Gastrocnemius medialis (tissue), 4 donors: ENCODE results near the gene BANK1. TPM values are rescaled to one million over a fixed set of nuclear protein-coding genes. Genes with fewer than 3 reads are reported as not detected.

Experiments
- ATAC-seq, 2 donors: fragments of 150-250 bp; one replicate each; pipeline ENCODE4 v1.9.1; 2016
- DNase-seq, 2 donors: peaks; one replicate each; pipeline ENCODE4 v3.0.0-alpha.2; 2019
- H3K27ac ChIP-seq, 4 donors: fragments of 200-600 bp; sonication (generic); 1 replicate in 1 of 4; 2 replicates in 3 of 4; pipeline ENCODE4 v1.5.1; 2016 to 2018; ENCODE audit warnings: mild to moderate bottlenecking in 2 of 4, moderate library complexity in 1 of 4
- H3K27me3 ChIP-seq, 3 donors: fragments of 200-600 bp; sonication (generic) in 2 of 3; 1 replicate in 1 of 3; 2 replicates in 2 of 3; pipeline versions ENCODE4 v1.5.1 to v1.6.0; 2016 to 2019; ENCODE audit warnings: mild to moderate bottlenecking in 1 of 3, moderate library complexity in 1 of 3
- H3K36me3 ChIP-seq, 2 donors: fragments of 200-600 bp; sonication (generic) in 1 of 2; one replicate each; pipeline ENCODE4 v1.5.1; 2017 to 2018
- H3K4me1 ChIP-seq, 2 donors: fragments of 200-600 bp; sonication (generic) in 1 of 2; one replicate each; pipeline ENCODE4 v1.5.1; 2016 to 2017; ENCODE audit warnings: mild to moderate bottlenecking in 2 of 2
- H3K4me3 ChIP-seq, 4 donors: fragments of 200-600 bp; sonication (generic) in 3 of 4; 1 replicate in 1 of 4; 2 replicates in 3 of 4; pipeline ENCODE4 v1.5.1; 2016 to 2019; ENCODE audit warnings: mild to moderate bottlenecking in 2 of 4
- H3K9me3 ChIP-seq, 3 donors: fragments of 200-600 bp; sonication (generic) in 2 of 3; 1 replicate in 1 of 3; 2 replicates in 2 of 3; pipeline ENCODE4 v1.5.1; 2016 to 2019
- CTCF ChIP-seq, 5 experiments: fragments of 450-650 bp in 3 of 5; fragments of 200-600 bp in 2 of 5; sonication (generic) in 2 of 5; IDR thresholded peaks in 4 of 5; conservative IDR thresholded peaks in 1 of 5; 1 replicate in 4 of 5; 2 replicates in 1 of 5; pipeline ENCODE4 v1.5.1; 2016 to 2019; ENCODE audit warnings: antibody characterized with exemption in 5 of 5, mild to moderate bottlenecking in 3 of 5, moderate library complexity in 3 of 5
- POLR2A ChIP-seq, 2 donors: fragments of 450-650 bp; IDR thresholded peaks; one replicate each; pipeline ENCODE4 v1.6.1; 2017; ENCODE audit warnings: antibody characterized with exemption in 2 of 2, mild to moderate bottlenecking in 2 of 2, moderate library complexity in 2 of 2
- in situ Hi-C, 4 donors: fragments of 200-750 bp; cut with MboI; loops; one replicate each; pipeline versions ENCODE4 v1.15.0 to v1.8.0; 2017; ENCODE audit warnings: low sequenced_read_pairs in 4 of 4
- intact Hi-C: fragments of 100-400 bp; cut with DNase I; formaldehyde crosslinking; loops from one replicate; pipeline ENCODE4 v1.15.1; 2023; ENCODE audit warnings: low total_unique reads
- total RNA-seq, 4 donors: library from RNA; depleted of rRNA; stranded (reverse); fragments of >200 nt; gene quantifications; one replicate each; pipeline versions ENCODE4 v1.1.0 to v1.2.3, GENCODE V29; 2016

Gene BANK1
- total RNA-seq, 4 donors from 2014 or later: 0.10 to 0.91 (median 0.26) TPM

DNA sequence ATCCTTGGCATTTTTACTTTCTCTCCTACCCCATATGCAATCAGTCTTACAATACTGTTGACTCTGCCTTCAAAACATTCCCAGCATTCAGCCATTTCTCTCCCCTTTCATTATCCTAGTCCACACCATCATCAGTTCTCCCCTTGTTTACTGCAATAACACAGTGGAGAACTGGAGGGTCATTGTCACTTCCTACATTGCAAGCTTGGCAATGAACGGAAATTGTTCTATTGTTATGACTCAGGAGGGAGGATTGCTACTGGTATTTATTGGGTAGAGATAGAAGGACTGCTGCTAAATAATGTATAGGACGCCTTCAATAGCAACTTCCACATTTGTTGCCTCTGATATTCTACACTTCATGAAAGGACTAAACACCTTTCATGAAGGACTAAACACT lies 231.8 kb downstream of the BANK1 start:
- no peaks in the 10 kb centered on the region for H3K4me1 ChIP-seq
- no peaks in the 10 kb centered on the region for H3K36me3 ChIP-seq
- intact Hi-C loops: no loop called here
- H3K27ac ChIP-seq: no peak overlapping the region
- ATAC-seq: no peak
- TF ChIP-seq POLR2A (IDR thresholded peaks at IDR 0.05) (no peak), CTCF (IDR thresholded peaks at IDR 0.05 in 4 of 5, conservative IDR thresholded peaks at IDR 0.05 in 1 of 5) (no peak)
- no peaks in the 10 kb centered on the region for H3K9me3 ChIP-seq
- in situ Hi-C loops: no loop called here
- no peak overlapping the region for H3K4me3 ChIP-seq
- H3K27me3 ChIP-seq: no peaks in the 10 kb centered on the region
- no peak for DNase-seq

GRCh38 chr4:102027961-102028360 lies 237.4 kb downstream of the BANK1 start:
- TF ChIP-seq POLR2A (IDR thresholded peaks at IDR 0.05): no peak
- no peak for TF ChIP-seq CTCF (IDR thresholded peaks at IDR 0.05 in 4 of 5, conservative IDR thresholded peaks at IDR 0.05 in 1 of 5)
- ATAC-seq: no peak
- Histone ChIP-seq H3K4me1 (no peaks in the 10 kb centered on the region), H3K36me3 (no peaks in the 10 kb centered on the region), H3K9me3 (no peaks in the 10 kb centered on the region), H3K27me3 (no peaks in the 10 kb centered on the region), H3K4me3 (no peak overlapping the region), H3K27ac (no peak overlapping the region)
- no peak for DNase-seq
- in situ Hi-C loops (no loop called here), intact Hi-C loops (no loop called here)

DNA sequence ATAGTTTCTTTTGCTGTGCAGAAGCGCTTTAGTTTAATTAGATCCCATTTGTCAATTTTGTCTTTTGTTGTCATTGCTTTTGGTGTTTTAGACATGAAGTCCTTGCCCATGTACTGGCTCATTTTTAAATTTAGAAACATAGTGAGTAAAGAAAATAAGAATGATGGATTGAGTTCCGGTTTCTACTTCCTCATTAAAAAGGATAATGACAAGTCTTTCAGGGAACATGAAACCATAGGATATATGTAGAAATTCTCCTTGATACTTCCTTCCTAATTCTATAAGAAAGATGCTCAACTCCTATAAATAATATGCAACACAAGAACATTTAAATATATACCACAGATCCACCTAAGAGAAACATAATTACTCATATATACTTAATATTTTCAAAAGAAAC lies 240.9 kb downstream of the BANK1 start:
- in situ Hi-C loops: no loop called here
- ATAC-seq (no peak), DNase-seq (no peak)
- intact Hi-C loops: no loop called here
- no peak overlapping the region for H3K4me3 ChIP-seq
- H3K27me3 ChIP-seq: no peaks in the 10 kb centered on the region
- TF ChIP-seq CTCF (IDR thresholded peaks at IDR 0.05 in 4 of 5, conservative IDR thresholded peaks at IDR 0.05 in 1 of 5): no peak
- no peak for TF ChIP-seq POLR2A (IDR thresholded peaks at IDR 0.05)
- peaks cover 4% of the 10 kb centered on the region in 2 donors for H3K4me1 ChIP-seq
- H3K9me3 ChIP-seq: no peaks in the 10 kb centered on the region
- no peak overlapping the region for H3K27ac ChIP-seq
- H3K36me3 ChIP-seq: no peaks in the 10 kb centered on the region

DNA sequence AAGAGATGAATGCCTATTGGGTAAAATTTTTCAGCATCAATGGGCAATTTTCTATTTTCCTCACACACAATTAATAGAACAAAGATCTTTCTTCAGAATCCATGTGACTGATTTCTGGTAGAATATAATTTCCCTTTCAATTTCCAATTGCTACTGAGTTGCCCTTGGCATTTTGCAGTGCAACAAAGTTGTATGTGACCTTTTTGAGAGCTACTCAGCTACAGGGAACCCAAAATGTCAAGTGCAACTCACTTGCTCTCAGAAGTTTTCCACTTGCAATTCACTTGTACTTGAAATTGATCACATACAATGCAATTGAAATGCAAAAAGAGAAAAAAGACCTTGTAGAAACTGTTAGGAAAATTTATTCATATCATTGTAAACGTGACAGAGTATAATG lies 245.5 kb downstream of the BANK1 start:
- intact Hi-C loops (no loop called here), in situ Hi-C loops (no loop called here)
- Histone ChIP-seq H3K4me3 (no peak overlapping the region), H3K9me3 (no peaks in the 10 kb centered on the region), H3K27ac (no peak overlapping the region), H3K36me3 (no peaks in the 10 kb centered on the region), H3K4me1 (peaks cover 12% of the 10 kb centered on the region in 2 donors), H3K27me3 (no peaks in the 10 kb centered on the region)
- DNase-seq: no peak
- no peak for ATAC-seq
- TF ChIP-seq CTCF (IDR thresholded peaks at IDR 0.05 in 4 of 5, conservative IDR thresholded peaks at IDR 0.05 in 1 of 5) (no peak), POLR2A (IDR thresholded peaks at IDR 0.05) (no peak)

GRCh38 chr4:102036619-102037376 lies 246.3 kb downstream of the BANK1 start:
- H3K36me3 ChIP-seq: no peaks in the 10 kb centered on the region
- no peak overlapping the region for H3K4me3 ChIP-seq
- ATAC-seq: no peak
- intact Hi-C loops (no loop called here), in situ Hi-C loops (no loop called here)
- H3K27ac ChIP-seq: no peak overlapping the region
- peaks cover 12% of the 10 kb centered on the region in 2 donors for H3K4me1 ChIP-seq
- no peak for DNase-seq
- H3K9me3 ChIP-seq: no peaks in the 10 kb centered on the region
- no peaks in the 10 kb centered on the region for H3K27me3 ChIP-seq
- TF ChIP-seq POLR2A (IDR thresholded peaks at IDR 0.05) (no peak), CTCF (IDR thresholded peaks at IDR 0.05 in 4 of 5, conservative IDR thresholded peaks at IDR 0.05 in 1 of 5) (no peak)
